ENCODE results near the gene RCBTB1. TPM values are rescaled to one million over a fixed set of nuclear protein-coding genes. Genes with fewer than 3 reads are reported as not detected.
A peak's percentile ranks its signal among the peaks of the same experiment; 100 is the strongest.

The RCBTB1 gene
- polyA plus RNA-seq, 1 donor (not counting 4 experiments of a cell fraction or from before 2014, with no cell fraction given) = 26.9 TPM

- no peaks in the 10 kb centered on the region for H3K4me1 ChIP-seq (ENCODE audit: control insufficient read depth, extremely low read depth, insufficient read depth, low read length)
- DNase-seq (ENCODE audit: low read depth, low spot score) (no peak), FAIRE-seq (peak; percentile 46)
- H3K9me3 ChIP-seq (ENCODE audit: control insufficient read depth, low read depth, low read length) = no peaks in the 10 kb centered on the region
- TF ChIP-seq CTCF (optimal IDR thresholded peaks at IDR 0.05 in 1 of 3, IDR thresholded peaks at IDR 0.05 in 1 of 3, conservative IDR thresholded peaks at IDR 0.05 in 1 of 3; ENCODE audit: extremely low read depth in 1 of 3, insufficient read depth in 2 of 3, low read length in 3 of 3) = no peak
- TF ChIP-seq EZH2 (IDR thresholded peaks at IDR 0.05; ENCODE audit: low read length) = no peak
- H3K27ac ChIP-seq (ENCODE audit: control insufficient read depth, insufficient read depth, low read length) = no peak overlapping the region
- no peaks in the 10 kb centered on the region for H3K79me2 ChIP-seq (ENCODE audit: control insufficient read depth, insufficient read depth, low read length)
- H3K27me3 ChIP-seq (ENCODE audit: control insufficient read depth, extremely low read depth, insufficient read depth, low read length) = no peaks in the 10 kb centered on the region
- H3K36me3 ChIP-seq (ENCODE audit: control insufficient read depth in 2 of 2, extremely low read depth in 1 of 2, insufficient read depth in 2 of 2, low read length in 2 of 2) = peaks cover 7 to 12% of the 10 kb centered on the region in 2 experiments
- H3K4me2 ChIP-seq (ENCODE audit: control insufficient read depth, extremely low read depth, insufficient read depth, low read depth, low read length) = no peak overlapping the region
- H3K9me1 ChIP-seq (ENCODE audit: control insufficient read depth, extremely low read depth, insufficient read depth, low read length) = no peaks in the 10 kb centered on the region
- no peaks in the 10 kb centered on the region for H4K20me1 ChIP-seq (ENCODE audit: control insufficient read depth, extremely low read depth, insufficient read depth, low read length)
- H3K4me3 ChIP-seq (ENCODE audit: control insufficient read depth in 2 of 3, extremely low read depth in 1 of 3, insufficient read depth in 2 of 3, low read depth in 1 of 3, low read length in 3 of 3) = no peak overlapping the region
- dilution Hi-C loops (cut with MboI; ENCODE audit: extremely low pct_ligation_motif_present, low sequenced_read_pairs) = no loop called here
- no peak overlapping the region for H2AFZ ChIP-seq (ENCODE audit: control insufficient read depth, low read length)
- no peak overlapping the region for H3K9ac ChIP-seq (ENCODE audit: control insufficient read depth, extremely low read depth, insufficient read depth, low read length)
These were observed 44.8 kb downstream of the RCBTB1 start for GRCh38 chr13:49540552-49540951.

- dilution Hi-C loops (cut with MboI; ENCODE audit: extremely low pct_ligation_motif_present, low sequenced_read_pairs) = no loop called here
- H3K4me1 ChIP-seq (ENCODE audit: control insufficient read depth, extremely low read depth, insufficient read depth, low read length) = no peaks in the 10 kb centered on the region
- no peak overlapping the region for H3K9ac ChIP-seq (ENCODE audit: control insufficient read depth, extremely low read depth, insufficient read depth, low read length)
- H3K9me1 ChIP-seq (ENCODE audit: control insufficient read depth, extremely low read depth, insufficient read depth, low read length) = no peaks in the 10 kb centered on the region
- no peaks in the 10 kb centered on the region for H4K20me1 ChIP-seq (ENCODE audit: control insufficient read depth, extremely low read depth, insufficient read depth, low read length)
- peaks cover 9 to 14% of the 10 kb centered on the region in 2 experiments for H3K36me3 ChIP-seq (ENCODE audit: control insufficient read depth in 2 of 2, extremely low read depth in 1 of 2, insufficient read depth in 2 of 2, low read length in 2 of 2)
- H3K9me3 ChIP-seq (ENCODE audit: control insufficient read depth, low read depth, low read length) = no peaks in the 10 kb centered on the region
- FAIRE-seq (no peak), DNase-seq (ENCODE audit: low read depth, low spot score) (no peak)
- no peak overlapping the region for H2AFZ ChIP-seq (ENCODE audit: control insufficient read depth, low read length)
- no peaks in the 10 kb centered on the region for H3K79me2 ChIP-seq (ENCODE audit: control insufficient read depth, insufficient read depth, low read length)
- H3K27ac ChIP-seq (ENCODE audit: control insufficient read depth, insufficient read depth, low read length) = no peak overlapping the region
- no peak for TF ChIP-seq EZH2 (IDR thresholded peaks at IDR 0.05; ENCODE audit: low read length)
- H3K27me3 ChIP-seq (ENCODE audit: control insufficient read depth, extremely low read depth, insufficient read depth, low read length) = no peaks in the 10 kb centered on the region
- H3K4me3 ChIP-seq (ENCODE audit: control insufficient read depth in 2 of 3, extremely low read depth in 1 of 3, insufficient read depth in 2 of 3, low read depth in 1 of 3, low read length in 3 of 3) = no peak overlapping the region
- H3K4me2 ChIP-seq (ENCODE audit: control insufficient read depth, extremely low read depth, insufficient read depth, low read depth, low read length) = no peak overlapping the region
These were observed 45.6 kb downstream of the RCBTB1 start for GRCh38 chr13:49539746-49540145.

- no peaks in the 10 kb centered on the region for H3K9me1 ChIP-seq (ENCODE audit: control insufficient read depth, extremely low read depth, insufficient read depth, low read length)
- TF ChIP-seq CTCF (optimal IDR thresholded peaks at IDR 0.05 in 1 of 3, IDR thresholded peaks at IDR 0.05 in 1 of 3, conservative IDR thresholded peaks at IDR 0.05 in 1 of 3; ENCODE audit: extremely low read depth in 1 of 3, insufficient read depth in 2 of 3, low read length in 3 of 3) (no peak), EZH2 (IDR thresholded peaks at IDR 0.05; ENCODE audit: low read length) (no peak)
- no peaks in the 10 kb centered on the region for H3K79me2 ChIP-seq (ENCODE audit: control insufficient read depth, insufficient read depth, low read length)
- H3K36me3 ChIP-seq (ENCODE audit: control insufficient read depth in 2 of 2, extremely low read depth in 1 of 2, insufficient read depth in 2 of 2, low read length in 2 of 2) = peaks cover 9 to 14% of the 10 kb centered on the region in 2 experiments
- no peak for FAIRE-seq
- no peak overlapping the region for H3K9ac ChIP-seq (ENCODE audit: control insufficient read depth, extremely low read depth, insufficient read depth, low read length)
- H3K27ac ChIP-seq (ENCODE audit: control insufficient read depth, insufficient read depth, low read length) = no peak overlapping the region
- no peaks in the 10 kb centered on the region for H3K4me1 ChIP-seq (ENCODE audit: control insufficient read depth, extremely low read depth, insufficient read depth, low read length)
- no peak for DNase-seq (ENCODE audit: low read depth, low spot score)
- no peaks in the 10 kb centered on the region for H4K20me1 ChIP-seq (ENCODE audit: control insufficient read depth, extremely low read depth, insufficient read depth, low read length)
- no peaks in the 10 kb centered on the region for H3K27me3 ChIP-seq (ENCODE audit: control insufficient read depth, extremely low read depth, insufficient read depth, low read length)
- H2AFZ ChIP-seq (ENCODE audit: control insufficient read depth, low read length) = no peak overlapping the region
- dilution Hi-C loops (cut with MboI; ENCODE audit: extremely low pct_ligation_motif_present, low sequenced_read_pairs) = no loop called here
- H3K4me2 ChIP-seq (ENCODE audit: control insufficient read depth, extremely low read depth, insufficient read depth, low read depth, low read length) = no peak overlapping the region
- H3K9me3 ChIP-seq (ENCODE audit: control insufficient read depth, low read depth, low read length) = no peaks in the 10 kb centered on the region
- no peak overlapping the region for H3K4me3 ChIP-seq (ENCODE audit: control insufficient read depth in 2 of 3, extremely low read depth in 1 of 3, insufficient read depth in 2 of 3, low read depth in 1 of 3, low read length in 3 of 3)
These were observed 46.0 kb downstream of the RCBTB1 start for GRCh38 chr13:49539313-49539712.

All from keratinocyte (primary cell).